ENCODE results near the gene SCAP. TPM values are rescaled to one million over a fixed set of nuclear protein-coding genes. Genes with fewer than 3 reads are reported as not detected.
A peak's percentile ranks its signal among the peaks of the same experiment; 100 is the strongest.

SCAP gene
- total and polyA plus RNA-seq, 2 donors, result 31.7 to 40.5 TPM

- no peaks in the 10 kb centered on the region for H3K27me3 ChIP-seq (ENCODE audit: control insufficient read depth in 2 of 2, insufficient read depth in 1 of 2, low read length in 1 of 2)
- DNase-seq (ENCODE audit: low read depth in 6 of 9, low spot score in 9 of 9), result no peak
- no peak overlapping the region for H3K27ac ChIP-seq (ENCODE audit: low read depth in 1 of 2, low read length in 1 of 2)
- H3K4me1 ChIP-seq (ENCODE audit: control insufficient read depth in 2 of 2, insufficient read depth in 2 of 2, low read length in 2 of 2), result peaks cover 16 to 25% of the 10 kb centered on the region in 2 donors
- no peaks in the 10 kb centered on the region for H3K9me3 ChIP-seq (ENCODE audit: control insufficient read depth in 2 of 2, insufficient read depth in 1 of 2, low read length in 1 of 2)
- peaks cover 8 to 14% of the 10 kb centered on the region in 2 donors for H3K36me3 ChIP-seq (ENCODE audit: control insufficient read depth in 2 of 2, insufficient read depth in 2 of 2, low read length in 1 of 2)
- H3K4me3 ChIP-seq (ENCODE audit: low read length in 2 of 2), result no peak overlapping the region
- 97% methylated on average over 4 of the region's 4 CpGs for WGBS
Measured at GRCh38 chr3:47384425-47384824, 91.3 kb downstream of the SCAP start.

- no peaks in the 10 kb centered on the region for H3K9me3 ChIP-seq (ENCODE audit: control insufficient read depth in 2 of 2, insufficient read depth in 1 of 2, low read length in 1 of 2)
- H3K27ac ChIP-seq (ENCODE audit: low read depth in 1 of 2, low read length in 1 of 2), result peak overlapping the region; percentile 85 to 95
- no peaks in the 10 kb centered on the region for H3K27me3 ChIP-seq (ENCODE audit: control insufficient read depth in 2 of 2, insufficient read depth in 1 of 2, low read length in 1 of 2)
- peaks cover 2 to 8% of the 10 kb centered on the region in 2 donors for H3K36me3 ChIP-seq (ENCODE audit: control insufficient read depth in 2 of 2, insufficient read depth in 2 of 2, low read length in 1 of 2)
- peaks cover 12 to 28% of the 10 kb centered on the region in 2 donors for H3K4me1 ChIP-seq (ENCODE audit: control insufficient read depth in 2 of 2, insufficient read depth in 2 of 2, low read length in 2 of 2)
- peak in 8 of 9 donors; percentile 39 to 79 (median 56) for DNase-seq (ENCODE audit: low read depth in 6 of 9, low spot score in 9 of 9)
- WGBS, result 11% methylated on average over 44 of the region's 44 CpGs
- H3K4me3 ChIP-seq (ENCODE audit: low read length in 2 of 2), result peak overlapping the region; percentile 80 to 93
Measured at GRCh38 chr3:47381317-47382157, 94.2 kb downstream of the SCAP start.

DNA sequence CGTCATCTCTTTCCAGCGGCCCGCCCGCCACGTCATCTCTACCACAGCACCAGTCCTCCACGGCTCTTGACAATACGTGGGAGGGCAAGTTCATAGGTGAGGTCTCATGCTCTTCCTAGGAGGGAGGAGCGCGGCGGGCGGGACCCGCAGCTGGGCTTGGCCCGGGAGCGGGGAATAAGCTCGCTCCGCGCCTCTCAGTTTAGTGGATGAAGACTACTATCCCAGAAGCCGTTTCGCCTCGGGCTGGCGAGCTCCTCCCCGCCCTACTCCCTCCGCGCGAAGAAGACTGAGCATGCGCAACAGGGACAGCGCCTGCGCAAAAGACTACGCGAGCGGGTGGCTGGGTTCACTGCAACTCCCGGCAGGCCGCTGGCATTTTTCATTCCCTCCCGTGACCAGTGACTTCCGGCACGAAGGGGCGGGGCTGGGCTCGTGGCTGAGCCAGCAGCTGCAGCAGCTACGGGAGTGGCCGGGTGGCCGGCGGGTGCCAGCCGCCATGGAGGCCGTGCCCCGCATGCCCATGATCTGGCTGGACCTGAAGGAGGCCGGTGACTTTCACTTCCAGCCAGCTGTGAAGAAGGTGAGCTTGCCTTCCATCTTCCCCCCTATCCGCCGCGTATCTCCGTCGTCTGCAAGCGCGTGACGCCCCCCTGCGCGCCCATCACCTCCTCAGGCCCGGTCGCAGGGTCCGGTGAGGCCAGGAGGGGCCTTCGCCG is 95.0 kb downstream of the SCAP start, which contains the start of gene PTPN23:
TSS of gene PTPN23 (plus strand) at position 421 of the 716 bp plus-strand sequence. CDS start at position 497, 76 bp downstream.
- Histone ChIP-seq H3K9me3 (ENCODE audit: control insufficient read depth in 2 of 2, insufficient read depth in 1 of 2, low read length in 1 of 2) (no peaks in the 10 kb centered on the region), H3K36me3 (ENCODE audit: control insufficient read depth in 2 of 2, insufficient read depth in 2 of 2, low read length in 1 of 2) (peaks cover 0 to 6% of the 10 kb centered on the region in 2 donors), H3K4me3 (ENCODE audit: low read length in 2 of 2) (peak within 1 kb of the TSS; percentile 80 to 93), H3K27ac (ENCODE audit: low read depth in 1 of 2, low read length in 1 of 2) (peak within 1 kb of the TSS; percentile 85 to 95), H3K27me3 (ENCODE audit: control insufficient read depth in 2 of 2, insufficient read depth in 1 of 2, low read length in 1 of 2) (no peaks in the 10 kb centered on the region), H3K4me1 (ENCODE audit: control insufficient read depth in 2 of 2, insufficient read depth in 2 of 2, low read length in 2 of 2) (peaks cover 11 to 26% of the 10 kb centered on the region in 2 donors)
- under 1% methylated on average over 61 of the region's 61 CpGs for WGBS
- DNase-seq (ENCODE audit: low read depth in 6 of 9, low spot score in 9 of 9), result peak; percentile 96 to 100 (median 98)

DNA sequence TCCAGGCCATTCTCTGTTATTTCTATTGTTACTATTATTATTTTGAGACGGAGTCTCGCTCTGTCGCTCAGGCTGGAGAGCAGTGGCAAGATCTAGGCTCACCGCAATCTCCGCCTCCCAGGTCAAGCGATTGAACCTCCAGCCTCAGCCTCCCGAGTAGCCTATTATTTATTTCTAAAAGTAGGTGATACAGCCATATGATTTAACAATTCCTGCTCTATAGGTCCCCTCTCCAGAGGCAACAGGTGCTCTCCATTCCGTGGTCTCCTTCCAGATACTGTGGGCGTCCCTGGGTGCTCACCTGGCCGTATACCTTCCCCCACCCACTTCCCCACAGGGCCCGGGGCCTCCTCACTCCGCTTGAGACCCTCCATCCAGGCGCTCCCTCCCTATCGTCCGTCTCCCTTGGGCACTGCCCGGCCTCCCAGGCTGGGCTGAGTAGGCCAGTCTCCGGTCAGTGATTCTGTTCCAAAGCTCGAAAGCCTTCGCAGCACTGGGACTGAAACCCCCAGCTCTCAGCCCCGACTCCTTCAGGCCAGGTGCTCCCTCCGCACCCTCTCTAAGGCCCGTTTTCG is 95.6 kb downstream of the SCAP start:
- Histone ChIP-seq H3K4me1 (ENCODE audit: control insufficient read depth in 2 of 2, insufficient read depth in 2 of 2, low read length in 2 of 2) (peaks cover 8 to 24% of the 10 kb centered on the region in 2 donors), H3K27ac (ENCODE audit: low read depth in 1 of 2, low read length in 1 of 2) (peak overlapping the region; percentile 85 to 90), H3K27me3 (ENCODE audit: control insufficient read depth in 2 of 2, insufficient read depth in 1 of 2, low read length in 1 of 2) (no peaks in the 10 kb centered on the region), H3K4me3 (ENCODE audit: low read length in 2 of 2) (peak overlapping the region; percentile 80 to 93), H3K36me3 (ENCODE audit: control insufficient read depth in 2 of 2, insufficient read depth in 2 of 2, low read length in 1 of 2) (no peaks in the 10 kb centered on the region), H3K9me3 (ENCODE audit: control insufficient read depth in 2 of 2, insufficient read depth in 1 of 2, low read length in 1 of 2) (no peaks in the 10 kb centered on the region)
- whole genome bisulfite sequencing, result 20% methylated on average over 23 of the region's 23 CpGs
- DNase-seq (ENCODE audit: low read depth in 6 of 9, low spot score in 9 of 9), result no peak

DNA sequence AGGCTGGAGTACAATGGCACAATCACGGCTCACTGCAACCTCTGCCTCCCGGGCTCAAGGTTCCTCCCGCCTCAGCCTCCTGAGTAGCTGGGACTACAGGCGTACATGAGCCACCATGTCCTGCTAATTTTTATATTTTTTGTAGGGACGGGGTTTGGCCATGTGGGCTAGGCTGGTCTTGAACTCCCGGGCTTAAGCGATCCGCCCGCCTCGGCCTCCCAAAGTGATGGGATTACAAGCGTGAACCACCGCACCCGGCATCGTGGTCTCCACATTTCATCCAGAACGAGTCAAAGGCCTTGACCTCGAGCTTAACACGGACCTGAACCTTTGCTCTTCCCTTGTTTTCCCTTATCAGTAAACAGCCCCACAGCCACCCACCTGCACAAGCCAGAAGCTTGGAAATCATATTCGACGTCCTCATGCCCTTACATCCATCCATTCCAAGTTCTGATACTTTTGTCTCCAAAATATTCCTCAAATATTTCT is 96.3 kb downstream of the SCAP start:
- Histone ChIP-seq H3K27ac (ENCODE audit: low read depth in 1 of 2, low read length in 1 of 2) (no peak overlapping the region), H3K4me1 (ENCODE audit: control insufficient read depth in 2 of 2, insufficient read depth in 2 of 2, low read length in 2 of 2) (peaks cover 8 to 24% of the 10 kb centered on the region in 2 donors), H3K9me3 (ENCODE audit: control insufficient read depth in 2 of 2, insufficient read depth in 1 of 2, low read length in 1 of 2) (no peaks in the 10 kb centered on the region), H3K27me3 (ENCODE audit: control insufficient read depth in 2 of 2, insufficient read depth in 1 of 2, low read length in 1 of 2) (no peaks in the 10 kb centered on the region), H3K36me3 (ENCODE audit: control insufficient read depth in 2 of 2, insufficient read depth in 2 of 2, low read length in 1 of 2) (no peaks in the 10 kb centered on the region), H3K4me3 (ENCODE audit: low read length in 2 of 2) (no peak overlapping the region)
- no peak for DNase-seq (ENCODE audit: low read depth in 6 of 9, low spot score in 9 of 9)
- WGBS, result 95% methylated on average over 19 of the region's 19 CpGs

DNA sequence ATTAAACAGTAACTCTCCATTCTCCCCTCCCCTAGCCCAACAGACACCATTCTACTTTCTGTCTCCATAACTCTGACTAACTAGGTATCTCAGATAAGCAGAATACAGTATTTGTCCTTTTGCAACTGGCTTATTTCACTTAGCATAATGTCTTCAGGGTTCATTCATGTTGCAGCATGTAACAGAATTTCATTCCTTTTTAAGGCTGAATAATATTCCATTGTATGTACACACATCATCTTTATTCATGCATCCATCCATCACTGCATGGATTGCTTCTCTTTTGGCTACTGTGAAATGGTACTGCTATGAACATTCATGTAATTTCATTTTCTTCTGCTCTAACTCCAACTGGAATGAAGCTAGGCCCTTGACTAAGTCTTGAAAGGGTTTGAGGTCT is 96.9 kb downstream of the SCAP start:
- no peak overlapping the region for H3K4me3 ChIP-seq (ENCODE audit: low read length in 2 of 2)
- no peaks in the 10 kb centered on the region for H3K9me3 ChIP-seq (ENCODE audit: control insufficient read depth in 2 of 2, insufficient read depth in 1 of 2, low read length in 1 of 2)
- H3K4me1 ChIP-seq (ENCODE audit: control insufficient read depth in 2 of 2, insufficient read depth in 2 of 2, low read length in 2 of 2), result peaks cover 8 to 24% of the 10 kb centered on the region in 2 donors
- H3K27me3 ChIP-seq (ENCODE audit: control insufficient read depth in 2 of 2, insufficient read depth in 1 of 2, low read length in 1 of 2), result no peaks in the 10 kb centered on the region
- H3K27ac ChIP-seq (ENCODE audit: low read depth in 1 of 2, low read length in 1 of 2), result no peak overlapping the region
- no peak for DNase-seq (ENCODE audit: low read depth in 6 of 9, low spot score in 9 of 9)
- no peaks in the 10 kb centered on the region for H3K36me3 ChIP-seq (ENCODE audit: control insufficient read depth in 2 of 2, insufficient read depth in 2 of 2, low read length in 1 of 2)

DNA sequence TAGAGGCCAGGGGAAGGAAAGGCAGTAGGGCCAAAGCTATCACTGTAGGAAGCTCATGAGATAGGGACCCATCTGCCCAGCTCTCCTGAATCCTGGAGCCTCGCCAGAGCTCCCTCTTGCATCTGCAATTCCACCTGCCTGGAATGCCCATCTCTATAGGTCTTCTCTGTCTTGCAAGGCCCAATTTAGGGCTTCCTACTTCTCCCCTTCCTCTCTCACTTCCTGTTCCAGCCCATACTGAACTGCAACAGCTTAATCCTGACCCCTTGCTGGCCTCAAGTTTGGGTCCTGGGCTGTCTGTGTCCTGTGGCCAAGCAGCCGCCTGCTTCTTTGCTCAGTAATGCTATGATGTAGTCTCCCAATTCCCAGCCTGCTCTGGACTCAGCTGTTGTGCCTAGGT is 98.6 kb downstream of the SCAP start:
- Histone ChIP-seq H3K36me3 (ENCODE audit: control insufficient read depth in 2 of 2, insufficient read depth in 2 of 2, low read length in 1 of 2) (no peaks in the 10 kb centered on the region), H3K27ac (ENCODE audit: low read depth in 1 of 2, low read length in 1 of 2) (no peak overlapping the region), H3K9me3 (ENCODE audit: control insufficient read depth in 2 of 2, insufficient read depth in 1 of 2, low read length in 1 of 2) (no peaks in the 10 kb centered on the region), H3K4me3 (ENCODE audit: low read length in 2 of 2) (no peak overlapping the region), H3K27me3 (ENCODE audit: control insufficient read depth in 2 of 2, insufficient read depth in 1 of 2, low read length in 1 of 2) (no peaks in the 10 kb centered on the region), H3K4me1 (ENCODE audit: control insufficient read depth in 2 of 2, insufficient read depth in 2 of 2, low read length in 2 of 2) (peaks cover 8 to 23% of the 10 kb centered on the region in 2 donors)
- no peak for DNase-seq (ENCODE audit: low read depth in 6 of 9, low spot score in 9 of 9)
- 96% methylated on average over 2 of the region's 2 CpGs for WGBS

DNA sequence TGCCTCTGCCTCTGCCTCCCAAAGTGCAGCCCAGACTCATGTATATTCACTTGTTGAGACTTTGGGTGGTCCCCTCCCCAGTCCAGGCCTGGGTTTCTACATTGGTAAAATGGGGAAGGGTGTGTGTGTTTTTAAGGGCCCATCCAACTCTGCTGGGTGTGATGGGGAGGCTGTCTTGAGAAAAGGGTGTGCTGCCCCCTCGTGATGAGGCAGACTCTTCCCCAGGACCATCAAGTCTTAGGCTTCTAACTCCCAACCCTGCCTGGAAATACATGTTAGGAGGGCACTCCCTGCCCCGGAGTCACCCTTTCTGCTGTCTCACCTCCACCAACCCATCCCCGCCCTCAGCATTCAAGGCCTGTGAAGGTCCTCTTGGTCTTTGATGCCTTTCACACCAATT is 99.3 kb downstream of the SCAP start:
- DNase-seq (ENCODE audit: low read depth in 6 of 9, low spot score in 9 of 9), result no peak

GRCh38 chr3:47374587-47374986 is 101.2 kb downstream of the SCAP start:
- no peaks in the 10 kb centered on the region for H3K27me3 ChIP-seq (ENCODE audit: control insufficient read depth in 2 of 2, insufficient read depth in 1 of 2, low read length in 1 of 2)
- H3K4me1 ChIP-seq (ENCODE audit: control insufficient read depth in 2 of 2, insufficient read depth in 2 of 2, low read length in 2 of 2), result peaks cover 0 to 4% of the 10 kb centered on the region in 2 donors
- no peaks in the 10 kb centered on the region for H3K9me3 ChIP-seq (ENCODE audit: control insufficient read depth in 2 of 2, insufficient read depth in 1 of 2, low read length in 1 of 2)
- H3K27ac ChIP-seq (ENCODE audit: low read depth in 1 of 2, low read length in 1 of 2), result no peak overlapping the region
- no peak for DNase-seq (ENCODE audit: low read depth in 6 of 9, low spot score in 9 of 9)
- no peak overlapping the region for H3K4me3 ChIP-seq (ENCODE audit: low read length in 2 of 2)
- no peaks in the 10 kb centered on the region for H3K36me3 ChIP-seq (ENCODE audit: control insufficient read depth in 2 of 2, insufficient read depth in 2 of 2, low read length in 1 of 2)

More for the DNA sequence above, 99.3 kb downstream of the SCAP start:
- H3K4me3 ChIP-seq (ENCODE audit: low read length in 2 of 2), result no peak overlapping the region
- peaks cover 2 to 16% of the 10 kb centered on the region in 2 donors for H3K4me1 ChIP-seq (ENCODE audit: control insufficient read depth in 2 of 2, insufficient read depth in 2 of 2, low read length in 2 of 2)
- no peak overlapping the region for H3K27ac ChIP-seq (ENCODE audit: low read depth in 1 of 2, low read length in 1 of 2)
- 96% methylated on average over 3 of the region's 3 CpGs for WGBS
- H3K27me3 ChIP-seq (ENCODE audit: control insufficient read depth in 2 of 2, insufficient read depth in 1 of 2, low read length in 1 of 2), result no peaks in the 10 kb centered on the region
- H3K9me3 ChIP-seq (ENCODE audit: control insufficient read depth in 2 of 2, insufficient read depth in 1 of 2, low read length in 1 of 2), result no peaks in the 10 kb centered on the region
- H3K36me3 ChIP-seq (ENCODE audit: control insufficient read depth in 2 of 2, insufficient read depth in 2 of 2, low read length in 1 of 2), result no peaks in the 10 kb centered on the region
